ENCODE measurements around the gene BRWD1. TPM values are rescaled to one million over a fixed set of nuclear protein-coding genes. Genes with fewer than 3 reads are reported as not detected.

BRWD1 gene
- total RNA-seq, 1 donor, result 71.3 TPM

DNA sequence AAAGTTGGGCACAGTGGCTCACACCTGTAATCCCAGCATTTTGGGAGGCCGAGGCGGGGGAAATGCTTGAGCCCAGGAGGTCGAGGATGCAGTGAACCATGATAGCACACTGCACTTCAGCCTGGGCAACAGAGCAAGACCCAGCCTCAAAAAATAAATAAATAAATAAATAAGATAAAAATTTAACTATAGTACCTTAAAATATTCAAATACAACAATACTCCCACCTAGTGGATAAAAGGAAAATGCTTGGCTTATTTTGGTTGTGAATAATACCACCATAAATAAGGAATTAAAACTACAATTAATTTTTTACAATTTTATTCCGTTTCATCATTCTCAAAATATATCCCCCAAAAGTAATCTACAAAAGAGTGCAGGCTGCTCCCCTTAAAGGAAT, 138.3 kb downstream of the BRWD1 start:
- DNase-seq (ENCODE audit: insufficient read length, low spot score, missing footprints), result no peak
- no peak overlapping the region for H3K27ac ChIP-seq (ENCODE audit: low read depth, low read length)
- H3K4me2 ChIP-seq (ENCODE audit: insufficient read depth, low read length), result no peak overlapping the region
- peaks cover 58% of the 10 kb centered on the region for H3K36me3 ChIP-seq (ENCODE audit: insufficient read depth, low read length)
- H3K27me3 ChIP-seq (ENCODE audit: insufficient read depth, low read length), result no peaks in the 10 kb centered on the region
- H4K20me1 ChIP-seq (ENCODE audit: insufficient read depth, low read length), result no peaks in the 10 kb centered on the region
- H2AFZ ChIP-seq (ENCODE audit: low read length), result no peak overlapping the region
- peaks cover 17% of the 10 kb centered on the region for H3K79me2 ChIP-seq (ENCODE audit: insufficient read depth, low read length)
- no peaks in the 10 kb centered on the region for H3K4me1 ChIP-seq (ENCODE audit: insufficient read depth, low read length)
- TF ChIP-seq CTCF (IDR thresholded peaks at IDR 0.05; ENCODE audit: extremely low read depth, low read depth, low read length), result peak; percentile 49
- no peaks in the 10 kb centered on the region for H3K9me3 ChIP-seq (ENCODE audit: low read depth, low read length)
- H3K4me3 ChIP-seq (ENCODE audit: insufficient read depth, low read length), result no peak overlapping the region

GRCh38 chr21:39173716-39174680, 139.4 kb downstream of the BRWD1 start:
- H3K27ac ChIP-seq (ENCODE audit: low read depth, low read length), result no peak overlapping the region
- no peak for TF ChIP-seq CTCF (IDR thresholded peaks at IDR 0.05; ENCODE audit: extremely low read depth, low read depth, low read length)
- no peaks in the 10 kb centered on the region for H4K20me1 ChIP-seq (ENCODE audit: insufficient read depth, low read length)
- no peaks in the 10 kb centered on the region for H3K4me1 ChIP-seq (ENCODE audit: insufficient read depth, low read length)
- no peak overlapping the region for H3K4me3 ChIP-seq (ENCODE audit: insufficient read depth, low read length)
- peaks cover 6% of the 10 kb centered on the region for H3K79me2 ChIP-seq (ENCODE audit: insufficient read depth, low read length)
- H3K36me3 ChIP-seq (ENCODE audit: insufficient read depth, low read length), result peaks cover 48% of the 10 kb centered on the region
- H3K4me2 ChIP-seq (ENCODE audit: insufficient read depth, low read length), result no peak overlapping the region
- no peaks in the 10 kb centered on the region for H3K9me3 ChIP-seq (ENCODE audit: low read depth, low read length)
- H2AFZ ChIP-seq (ENCODE audit: low read length), result no peak overlapping the region
- no peaks in the 10 kb centered on the region for H3K27me3 ChIP-seq (ENCODE audit: insufficient read depth, low read length)
- DNase-seq (ENCODE audit: insufficient read length, low spot score, missing footprints), result no peak

DNA sequence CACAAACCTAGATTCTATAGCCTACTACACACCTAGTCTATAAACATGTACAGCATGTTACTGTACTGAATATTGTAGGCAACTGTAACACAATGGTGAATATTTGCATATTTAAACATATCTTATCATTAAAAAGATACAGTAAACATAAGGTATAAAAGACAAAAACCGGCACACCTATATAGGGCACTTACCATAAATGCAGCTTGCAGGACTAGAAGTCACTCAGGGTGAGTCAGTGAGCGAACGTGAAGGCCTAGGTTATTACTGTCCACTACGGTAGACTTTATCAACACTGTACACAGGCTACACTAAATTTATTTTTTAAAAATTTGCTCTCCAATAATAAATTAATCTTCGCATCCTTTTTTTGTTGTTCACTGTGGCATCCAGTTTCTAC, 143.5 kb downstream of the BRWD1 start:
- H3K4me2 ChIP-seq (ENCODE audit: insufficient read depth, low read length), result no peak overlapping the region
- H3K36me3 ChIP-seq (ENCODE audit: insufficient read depth, low read length), result peaks cover 33% of the 10 kb centered on the region
- H4K20me1 ChIP-seq (ENCODE audit: insufficient read depth, low read length), result no peaks in the 10 kb centered on the region
- H2AFZ ChIP-seq (ENCODE audit: low read length), result no peak overlapping the region
- H3K27ac ChIP-seq (ENCODE audit: low read depth, low read length), result no peak overlapping the region
- DNase-seq (ENCODE audit: insufficient read length, low spot score, missing footprints), result no peak
- H3K27me3 ChIP-seq (ENCODE audit: insufficient read depth, low read length), result no peaks in the 10 kb centered on the region
- no peaks in the 10 kb centered on the region for H3K79me2 ChIP-seq (ENCODE audit: insufficient read depth, low read length)
- TF ChIP-seq CTCF (IDR thresholded peaks at IDR 0.05; ENCODE audit: extremely low read depth, low read depth, low read length), result no peak
- H3K9me3 ChIP-seq (ENCODE audit: low read depth, low read length), result peaks cover 1% of the 10 kb centered on the region
- no peak overlapping the region for H3K4me3 ChIP-seq (ENCODE audit: insufficient read depth, low read length)
- H3K4me1 ChIP-seq (ENCODE audit: insufficient read depth, low read length), result no peaks in the 10 kb centered on the region

GRCh38 chr21:39168800-39169199, 144.6 kb downstream of the BRWD1 start:
- Histone ChIP-seq H3K27ac (ENCODE audit: low read depth, low read length) (no peak overlapping the region), H3K79me2 (ENCODE audit: insufficient read depth, low read length) (no peaks in the 10 kb centered on the region), H3K9me3 (ENCODE audit: low read depth, low read length) (peaks cover 4% of the 10 kb centered on the region), H3K4me1 (ENCODE audit: insufficient read depth, low read length) (no peaks in the 10 kb centered on the region), H3K27me3 (ENCODE audit: insufficient read depth, low read length) (no peaks in the 10 kb centered on the region), H3K4me3 (ENCODE audit: insufficient read depth, low read length) (no peak overlapping the region), H2AFZ (ENCODE audit: low read length) (no peak overlapping the region), H3K4me2 (ENCODE audit: insufficient read depth, low read length) (no peak overlapping the region), H3K36me3 (ENCODE audit: insufficient read depth, low read length) (peaks cover 22% of the 10 kb centered on the region), H4K20me1 (ENCODE audit: insufficient read depth, low read length) (no peaks in the 10 kb centered on the region)
- DNase-seq (ENCODE audit: insufficient read length, low spot score, missing footprints), result no peak
- TF ChIP-seq CTCF (IDR thresholded peaks at IDR 0.05; ENCODE audit: extremely low read depth, low read depth, low read length), result no peak
